Measurements from ENCODE around the gene CDK14. TPM values are rescaled to one million over a fixed set of nuclear protein-coding genes. Genes with fewer than 3 reads are reported as not detected.

The CDK14 gene
- polyA plus RNA-seq, 3 donors, result 1.7 to 2.5 (median 2.1) TPM

DNA sequence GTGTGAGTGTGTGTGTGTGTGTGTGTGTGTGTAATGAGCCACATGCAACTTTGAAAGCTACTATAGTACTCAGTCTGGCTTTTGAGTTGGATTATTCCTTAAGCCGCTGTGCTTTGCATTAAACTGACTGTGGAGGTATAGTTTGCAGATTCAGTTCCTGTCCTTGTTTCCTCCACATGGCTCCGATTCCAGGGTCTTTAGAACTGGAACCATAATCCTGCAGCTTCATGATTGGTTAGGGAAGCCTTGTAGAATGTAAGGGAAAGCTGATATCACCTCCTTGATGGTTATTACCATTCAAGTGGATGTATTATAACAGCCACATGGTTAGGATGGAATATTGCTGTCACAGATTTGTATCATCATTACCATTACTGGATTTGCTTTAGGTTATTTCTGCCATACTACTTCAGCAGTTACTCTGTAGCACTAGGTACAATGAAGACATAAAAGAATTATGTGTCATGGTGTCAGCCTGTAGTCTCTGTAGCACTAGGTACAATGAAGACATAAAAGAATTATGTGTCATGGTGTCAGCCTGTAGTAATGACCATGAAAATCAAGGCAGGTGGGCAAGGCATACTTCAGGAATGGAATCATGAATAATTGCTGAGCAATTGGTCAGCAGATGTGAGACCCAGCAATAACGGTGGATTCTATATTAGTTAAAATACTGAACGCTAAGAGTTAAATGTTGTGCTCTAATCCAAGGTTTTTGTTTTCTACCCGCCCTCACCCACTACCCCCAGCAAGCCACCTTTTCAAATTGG is 393.1 kb downstream of the CDK14 start:
- H3K9me3 Mint-ChIP-seq, result peaks cover 0 to 7% (median 1%) of the 10 kb centered on the region in 7 donors
- Histone ChIP-seq H3K4me2 (replicated peaks; ENCODE audit: extremely low read depth, low read length, poor library complexity, severe bottlenecking) (no peak overlapping the region), H3K4me1 (ENCODE audit: control insufficient read depth in 1 of 2, insufficient read depth in 2 of 2, low read length in 2 of 2) (no peaks in the 10 kb centered on the region), H3K9ac (ENCODE audit: insufficient read depth, low read length, poor library complexity, severe bottlenecking) (no peak overlapping the region), H4K20me1 (ENCODE audit: insufficient read depth, low read length) (no peaks in the 10 kb centered on the region), H3K27me3 (ENCODE audit: control insufficient read depth in 2 of 2, insufficient read depth in 2 of 2, low read length in 2 of 2) (no peaks in the 10 kb centered on the region), H3K9me3 (replicated peaks in 1 of 2; ENCODE audit: control insufficient read depth in 1 of 2, insufficient read depth in 1 of 2, low read length in 2 of 2) (no peaks in the 10 kb centered on the region), H3K36me3 (replicated peaks in 1 of 2; ENCODE audit: control insufficient read depth in 1 of 2, insufficient read depth in 2 of 2, low read length in 2 of 2) (no peaks in the 10 kb centered on the region), H2AFZ (ENCODE audit: insufficient read depth, low read depth, low read length, poor library complexity, severe bottlenecking) (no peak overlapping the region), H3K79me2 (ENCODE audit: insufficient read depth, low read length) (no peaks in the 10 kb centered on the region), H3K27ac (ENCODE audit: low read depth in 1 of 2, low read length in 2 of 2) (no peak overlapping the region), H3K4me3 (replicated peaks in 1 of 3; ENCODE audit: low read depth in 2 of 3, low read length in 3 of 3) (no peak overlapping the region)
- no peak overlapping the region for H3K27ac Mint-ChIP-seq
- H3K27me3 Mint-ChIP-seq (ENCODE audit: low read depth in 3 of 3), result peaks cover 0 to 2% (median 0%) of the 10 kb centered on the region in 3 donors
- no peak for TF ChIP-seq CTCF (IDR thresholded peaks at IDR 0.05)
- no peak overlapping the region for H3K4me3 Mint-ChIP-seq
- no peak for DNase-seq
- peaks cover 2% of the 10 kb centered on the region for H3K4me1 Mint-ChIP-seq
- H3K36me3 Mint-ChIP-seq, result peaks cover 9 to 12% of the 10 kb centered on the region in 2 donors
- WGBS (ENCODE audit: insufficient coverage), result 86% methylated on average over 1 of the region's 5 CpGs
- intact Hi-C loops (cut with micrococcal nuclease), result no loop called here

- H3K4me2 ChIP-seq (replicated peaks; ENCODE audit: extremely low read depth, low read length, poor library complexity, severe bottlenecking), result no peak overlapping the region
- H3K36me3 Mint-ChIP-seq, result peaks cover 4 to 5% of the 10 kb centered on the region in 2 donors
- no peak overlapping the region for H3K4me3 ChIP-seq (replicated peaks in 1 of 3; ENCODE audit: low read depth in 2 of 3, low read length in 3 of 3)
- H3K36me3 ChIP-seq (replicated peaks in 1 of 2; ENCODE audit: control insufficient read depth in 1 of 2, insufficient read depth in 2 of 2, low read length in 2 of 2), result no peaks in the 10 kb centered on the region
- no peaks in the 10 kb centered on the region for H3K27me3 ChIP-seq (ENCODE audit: control insufficient read depth in 2 of 2, insufficient read depth in 2 of 2, low read length in 2 of 2)
- H3K4me1 Mint-ChIP-seq, result peaks cover 8% of the 10 kb centered on the region
- H3K9me3 ChIP-seq (replicated peaks in 1 of 2; ENCODE audit: control insufficient read depth in 1 of 2, insufficient read depth in 1 of 2, low read length in 2 of 2), result peaks cover 0 to 5% of the 10 kb centered on the region in 2 donors
- H3K9me3 Mint-ChIP-seq, result peaks cover 0 to 7% (median 3%) of the 10 kb centered on the region in 7 donors
- no peak for DNase-seq
- no peak overlapping the region for H3K9ac ChIP-seq (ENCODE audit: insufficient read depth, low read length, poor library complexity, severe bottlenecking)
- no peak overlapping the region for H3K27ac ChIP-seq (ENCODE audit: low read depth in 1 of 2, low read length in 2 of 2)
- TF ChIP-seq CTCF (IDR thresholded peaks at IDR 0.05), result no peak
- no peaks in the 10 kb centered on the region for H3K4me1 ChIP-seq (ENCODE audit: control insufficient read depth in 1 of 2, insufficient read depth in 2 of 2, low read length in 2 of 2)
- H3K4me3 Mint-ChIP-seq, result no peak overlapping the region
- peak overlapping the region in 1 of 7 donors; percentile 30 for H3K27ac Mint-ChIP-seq
- no peaks in the 10 kb centered on the region for H4K20me1 ChIP-seq (ENCODE audit: insufficient read depth, low read length)
- WGBS (ENCODE audit: insufficient coverage), result 100% methylated on average over 1 of the region's 2 CpGs
- H2AFZ ChIP-seq (ENCODE audit: insufficient read depth, low read depth, low read length, poor library complexity, severe bottlenecking), result no peak overlapping the region
- intact Hi-C loops (cut with micrococcal nuclease), result no loop called here
- H3K79me2 ChIP-seq (ENCODE audit: insufficient read depth, low read length), result no peaks in the 10 kb centered on the region
- H3K27me3 Mint-ChIP-seq (ENCODE audit: low read depth in 3 of 3), result peaks cover 0 to 2% (median 0%) of the 10 kb centered on the region in 3 donors
Measured at GRCh38 chr7:90994121-90994520, 398.0 kb downstream of the CDK14 start.
